Myocyte (in vitro differentiated cells): ENCODE data around the gene FAHD1. TPM values are rescaled to one million over a fixed set of nuclear protein-coding genes. Genes with fewer than 3 reads are reported as not detected.

ENCODE experiments used
- DNase-seq: peaks from one replicate; pipeline ENCODE4 v3.0.0-alpha.2; 2012; ENCODE audit warnings: low read depth
- total RNA-seq: library from RNA; depleted of rRNA; stranded (reverse); fragments of >200 nt; gene quantifications from 2 replicates; pipeline ENCODE4 v1.2.3, GENCODE V29; 2014

Gene FAHD1
- total RNA-seq, 1 donor from 2014 or later, result 48.6 TPM

DNA sequence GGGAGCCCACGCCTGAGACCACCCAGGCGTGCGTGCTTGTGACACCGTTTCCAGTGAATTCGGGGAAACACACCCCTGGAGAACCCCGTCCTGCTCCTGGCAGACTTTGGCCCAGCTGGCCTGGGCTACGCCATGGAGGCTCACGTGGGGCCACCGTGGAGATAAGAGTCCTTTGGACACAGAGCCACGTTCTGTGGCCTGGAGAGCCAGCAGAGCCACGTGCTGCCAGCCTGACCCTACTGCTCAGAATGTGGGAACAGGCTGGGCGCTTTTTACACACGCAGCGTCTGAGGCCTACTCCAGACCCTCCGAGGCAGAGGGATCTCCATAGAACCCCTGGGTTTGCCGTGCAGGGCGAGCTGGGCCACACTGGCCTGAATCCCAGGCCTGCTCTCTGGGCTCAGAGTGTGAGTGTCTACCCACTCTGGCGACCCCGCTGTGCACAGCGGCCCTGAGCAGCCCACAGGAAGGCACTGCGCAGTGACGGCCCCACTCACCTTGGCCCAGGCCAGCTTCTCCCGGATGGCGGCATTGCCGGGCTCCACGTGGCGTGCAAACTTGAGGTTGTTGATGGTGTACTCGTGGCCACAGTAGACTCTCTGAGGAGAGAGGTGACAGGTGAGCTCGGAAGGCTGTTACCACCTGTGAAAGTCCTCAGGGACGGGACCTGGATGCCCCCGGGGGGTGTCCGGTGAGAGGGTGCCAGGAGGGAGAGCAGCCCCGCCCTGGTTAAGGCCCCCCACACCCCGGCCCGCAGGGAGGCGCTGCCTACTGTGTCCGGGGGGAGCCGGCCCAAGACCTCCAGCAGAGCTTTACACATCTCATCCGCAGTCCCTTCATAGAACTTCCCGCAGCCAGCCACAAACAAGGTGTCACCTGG, 10.4 kb upstream of the FAHD1 start:
- DNase-seq, result no peak

DNA sequence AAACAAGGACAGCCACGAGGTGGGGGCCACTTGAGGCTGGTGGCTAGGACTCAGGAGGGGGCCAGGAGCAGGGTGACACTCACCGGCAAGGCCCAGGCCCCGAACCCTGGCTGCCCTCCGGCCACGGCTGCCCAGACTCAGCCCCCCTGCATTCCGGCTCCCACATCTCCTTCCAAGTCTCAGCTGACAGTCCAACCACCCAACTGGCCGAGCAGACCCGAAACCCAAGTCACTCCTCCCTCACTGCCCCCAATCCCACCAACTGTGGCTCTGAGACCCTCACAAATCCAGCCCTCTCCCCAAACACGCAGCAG, 9.8 kb upstream of the FAHD1 start:
- DNase-seq, result no peak

DNA sequence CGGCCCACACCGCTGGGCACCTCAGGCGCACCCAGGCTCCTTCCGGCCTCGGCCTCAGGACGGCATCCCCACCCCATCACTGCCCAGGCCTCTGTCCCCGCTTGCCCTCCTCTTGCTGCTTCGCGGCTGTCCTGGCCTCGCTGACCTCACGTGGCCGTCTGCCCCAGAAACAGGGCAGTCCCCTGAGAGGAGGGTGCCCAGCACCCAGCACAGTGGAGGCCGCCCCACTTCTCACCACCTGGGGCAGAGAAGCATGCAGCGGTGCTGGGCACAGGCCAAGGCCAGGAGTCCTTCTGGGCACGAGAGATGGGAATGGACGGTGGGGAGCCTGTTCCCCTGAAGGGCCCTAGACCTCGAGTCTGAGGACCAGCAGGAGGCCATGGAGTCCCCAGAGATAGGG, 9.3 kb upstream of the FAHD1 start:
- no peak for DNase-seq

DNA sequence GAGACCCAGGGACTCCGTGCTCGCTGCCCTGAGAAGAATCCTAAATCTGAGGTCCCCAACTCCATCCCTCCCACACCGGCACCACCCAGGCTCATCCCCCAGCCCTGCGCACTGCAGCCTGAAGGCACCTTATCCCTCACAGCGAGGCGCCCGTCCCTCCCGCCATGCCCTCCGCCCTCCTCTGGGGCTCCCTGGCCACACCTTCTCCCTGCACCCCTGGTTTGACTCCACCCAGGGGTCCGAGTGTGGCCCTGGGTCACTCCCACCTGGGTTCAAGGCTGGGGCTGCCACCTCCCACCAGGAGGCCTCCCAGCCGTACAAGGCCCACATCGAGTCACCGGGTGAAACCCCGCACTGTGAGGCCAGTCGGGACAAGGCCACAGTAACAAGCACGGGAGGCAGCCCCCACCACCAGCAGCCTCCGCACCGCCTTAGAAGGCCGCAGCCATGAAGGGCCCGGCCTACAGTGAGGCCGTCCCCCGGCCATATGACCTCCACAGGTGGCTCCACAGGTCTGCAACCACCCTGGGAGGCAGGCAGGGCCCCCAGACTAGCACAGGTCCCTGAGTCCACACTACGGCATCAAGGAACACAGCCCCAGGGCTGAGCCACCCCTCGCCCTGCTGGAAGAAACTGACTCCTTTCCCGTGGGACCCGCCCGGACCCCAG, 8.7 kb upstream of the FAHD1 start:
- no peak for DNase-seq

DNA sequence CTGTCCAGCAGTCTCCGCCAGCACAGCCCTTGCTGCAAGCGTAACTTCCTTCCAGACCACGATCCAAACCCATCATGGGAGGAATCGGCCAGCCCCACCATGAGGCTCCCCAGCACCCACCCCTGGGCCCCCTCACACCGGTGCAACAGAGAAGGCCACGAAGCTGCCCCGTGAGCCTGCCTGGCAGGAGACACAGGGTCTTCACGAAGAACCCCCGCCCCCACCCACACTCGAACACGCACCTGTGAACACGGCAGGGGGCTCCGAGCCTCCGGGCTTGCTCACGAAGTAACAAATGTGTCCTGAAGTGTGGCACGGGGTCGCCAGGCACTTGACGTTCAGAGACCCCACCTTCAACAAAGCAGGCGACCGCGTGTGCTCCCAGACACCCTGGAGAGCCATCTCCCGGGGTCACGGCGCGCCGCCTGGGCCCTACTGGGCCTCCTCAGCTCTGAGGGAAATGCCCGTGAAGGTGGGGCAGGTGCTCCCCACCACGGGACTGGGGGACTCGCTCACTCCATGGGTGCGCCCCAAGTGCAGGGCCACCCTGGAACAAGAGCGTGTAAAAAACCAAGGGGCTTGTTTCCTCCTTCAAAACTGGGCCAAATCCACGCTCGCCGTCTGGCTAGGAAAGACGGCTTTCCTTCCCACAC, 8.0 kb upstream of the FAHD1 start:
- no peak for DNase-seq

DNA sequence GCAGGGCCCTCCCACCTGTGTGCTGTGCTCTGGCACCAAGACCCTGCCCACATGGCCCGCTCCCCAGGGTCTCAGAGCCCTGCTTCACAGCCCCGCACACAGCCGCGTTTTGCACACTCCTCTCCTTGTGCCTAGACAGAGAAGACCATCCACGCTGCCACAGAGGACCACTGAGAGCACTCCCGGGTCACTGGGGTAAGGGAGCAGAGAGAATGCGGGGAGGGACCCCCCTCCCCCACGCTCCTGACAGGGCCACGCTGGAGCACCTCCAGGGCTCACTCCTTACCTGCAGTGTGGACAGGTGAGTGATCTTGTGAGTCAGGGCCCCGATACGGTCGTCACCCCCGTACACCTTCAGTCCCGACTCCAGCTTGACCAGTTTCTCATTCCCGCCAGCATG, 7.4 kb upstream of the FAHD1 start:
- no peak for DNase-seq

DNA sequence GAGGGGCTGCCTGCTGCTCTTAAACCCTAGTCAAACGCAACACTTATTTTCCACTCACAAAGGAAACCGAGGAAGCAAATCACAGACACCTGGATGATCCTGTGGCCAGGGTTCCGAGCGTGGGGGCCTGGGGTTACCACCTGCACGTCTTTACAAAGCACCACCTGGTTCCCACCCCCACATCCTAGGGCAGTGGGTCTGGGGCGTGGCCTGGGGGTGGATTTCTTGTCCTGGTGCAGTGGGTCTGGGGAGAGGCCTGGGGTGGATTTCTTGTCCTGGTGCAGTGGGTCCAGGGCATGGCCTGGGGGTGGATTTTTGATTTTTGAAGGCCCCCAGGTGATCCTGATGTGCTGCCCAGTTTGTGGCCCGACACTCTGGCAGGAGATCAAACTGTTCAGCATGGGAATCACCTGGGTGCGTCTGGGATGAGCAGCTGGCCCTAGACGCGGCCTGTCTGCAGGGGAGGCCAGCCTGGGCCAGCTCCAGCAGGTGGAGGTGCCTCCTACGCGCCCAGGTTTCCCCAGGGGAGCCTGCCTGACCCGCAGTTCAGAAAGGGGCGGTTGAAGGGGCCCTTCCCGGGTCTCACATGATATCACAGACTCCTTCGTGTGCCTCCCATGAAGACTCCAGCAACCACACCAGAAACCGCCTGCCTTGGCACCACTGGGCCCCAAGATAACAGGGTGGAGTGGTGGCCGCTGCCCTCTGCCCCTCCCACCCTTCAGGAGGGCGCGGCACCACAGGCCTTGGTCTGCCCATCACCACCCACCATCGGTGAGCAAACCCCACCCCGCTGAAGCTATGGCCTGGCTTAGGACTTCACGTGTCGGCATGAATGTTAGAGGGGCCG, 6.7 kb upstream of the FAHD1 start:
- DNase-seq, result no peak

DNA sequence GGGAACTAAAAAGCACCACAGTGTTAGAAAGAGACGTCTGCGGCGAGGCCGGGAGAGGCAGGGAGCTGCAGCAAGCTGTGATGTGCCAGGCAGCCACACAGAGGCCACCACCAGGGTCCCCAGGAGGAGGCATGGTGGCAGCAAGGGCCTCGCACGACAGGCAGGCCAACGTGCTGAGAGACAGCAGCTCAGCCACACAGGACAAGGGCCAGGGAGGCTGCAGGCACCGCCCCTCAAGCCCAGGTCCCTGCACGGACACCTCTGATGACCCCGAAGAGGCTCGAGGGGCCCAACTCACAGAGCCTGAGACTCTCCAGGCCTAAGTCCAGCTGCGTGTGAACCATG, 6.1 kb upstream of the FAHD1 start:
- no peak for DNase-seq

DNA sequence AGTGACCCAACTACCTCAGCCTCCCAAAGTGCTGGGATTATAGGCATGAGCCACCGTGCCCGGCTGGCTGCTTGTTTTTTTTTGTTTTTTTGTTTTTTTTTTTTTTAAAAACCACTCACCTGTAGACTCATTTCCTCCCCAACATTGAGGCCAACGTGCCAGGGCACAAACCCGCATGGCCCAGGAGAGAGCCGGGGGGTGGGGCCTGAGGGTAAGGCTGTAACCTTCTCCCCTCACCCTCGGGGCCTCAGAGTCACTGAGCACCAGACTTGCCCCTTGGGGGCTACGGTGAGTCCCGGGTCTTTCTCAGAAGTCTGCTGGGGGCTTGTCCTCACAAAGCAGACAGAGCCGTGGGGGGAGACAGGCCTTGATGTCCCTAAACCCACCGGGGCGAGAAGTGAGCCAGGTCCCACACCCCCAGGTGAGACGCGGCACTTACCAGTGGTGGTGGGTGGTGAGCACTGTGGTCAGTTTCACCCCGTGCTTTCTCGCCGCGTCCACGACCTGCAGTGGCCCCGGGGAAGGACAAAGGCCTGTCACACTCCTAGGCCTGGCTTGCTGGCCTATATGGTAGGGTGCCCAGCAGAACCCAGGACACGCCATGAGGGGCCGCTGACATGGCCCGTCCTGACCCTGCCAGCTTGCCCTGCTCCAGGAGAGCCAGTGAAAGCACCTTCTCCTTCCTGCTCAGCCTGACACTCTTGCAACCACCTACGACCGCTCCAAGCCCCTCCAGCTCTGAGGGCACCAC, 5.0 kb upstream of the FAHD1 start:
- DNase-seq, result no peak

DNA sequence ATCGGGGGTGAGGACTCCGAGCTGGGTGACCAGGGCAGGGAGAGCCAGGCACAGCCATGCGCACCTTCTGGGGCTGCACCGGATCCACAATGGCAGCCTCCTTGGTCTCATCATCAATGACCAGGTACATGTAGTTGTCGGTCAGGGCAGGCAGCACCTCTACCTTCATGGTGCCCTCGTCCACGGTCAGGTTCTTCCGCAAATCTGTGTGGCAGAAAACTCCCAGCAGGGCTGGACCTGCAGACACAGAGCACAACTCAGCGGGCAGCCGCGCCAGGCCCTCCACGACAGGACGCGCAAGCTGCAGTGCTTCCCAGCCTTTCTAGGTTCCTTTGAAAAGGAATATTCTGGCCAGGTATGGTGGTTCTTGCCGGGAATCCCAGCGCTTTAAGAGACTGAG, 4.2 kb upstream of the FAHD1 start:
- DNase-seq, result no peak

DNA sequence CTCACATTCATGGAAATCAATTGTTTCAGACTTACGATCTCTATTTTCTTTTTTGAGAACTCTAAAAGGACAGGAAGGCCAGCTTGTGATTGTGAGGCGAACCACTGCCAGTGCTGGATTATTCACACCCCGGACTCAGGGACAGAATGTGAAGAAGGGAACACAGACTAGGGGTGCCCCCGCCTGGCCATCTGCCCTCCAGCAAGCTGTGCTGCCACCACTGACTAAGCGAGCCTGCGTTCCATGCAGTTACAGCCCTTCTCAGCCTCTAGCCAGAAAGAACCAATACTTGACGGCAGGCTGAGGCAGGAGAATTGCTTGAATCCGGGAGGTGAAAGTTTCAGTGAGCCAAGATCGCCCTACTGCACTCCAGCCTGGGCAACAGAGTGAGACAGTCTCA, 3.2 kb upstream of the FAHD1 start:
- DNase-seq, result peak; percentile 59

DNA sequence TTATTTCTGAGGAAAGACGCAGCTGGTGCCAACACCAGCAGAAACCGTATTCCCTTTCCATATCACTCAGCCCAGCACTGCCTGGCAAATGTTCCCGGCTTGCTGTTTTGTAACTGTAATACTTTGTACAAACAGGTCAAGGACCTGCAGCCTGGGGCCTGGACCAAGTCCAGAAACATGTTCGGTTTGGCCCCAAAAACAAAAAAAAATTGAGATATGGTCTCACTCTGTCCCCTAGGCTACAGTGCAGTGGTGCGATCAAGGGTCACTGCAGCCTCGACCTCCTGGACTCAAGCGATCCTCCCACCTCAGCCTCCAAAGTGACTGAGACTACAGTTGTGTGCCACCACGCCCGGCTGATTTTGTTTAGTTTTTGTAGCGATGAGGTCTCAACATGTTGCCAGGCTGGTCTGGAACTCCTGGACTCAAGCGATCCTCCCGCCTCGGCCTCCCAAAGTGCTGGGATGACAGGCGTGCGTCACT, 1.6 kb upstream of the FAHD1 start:
- DNase-seq, result no peak

DNA sequence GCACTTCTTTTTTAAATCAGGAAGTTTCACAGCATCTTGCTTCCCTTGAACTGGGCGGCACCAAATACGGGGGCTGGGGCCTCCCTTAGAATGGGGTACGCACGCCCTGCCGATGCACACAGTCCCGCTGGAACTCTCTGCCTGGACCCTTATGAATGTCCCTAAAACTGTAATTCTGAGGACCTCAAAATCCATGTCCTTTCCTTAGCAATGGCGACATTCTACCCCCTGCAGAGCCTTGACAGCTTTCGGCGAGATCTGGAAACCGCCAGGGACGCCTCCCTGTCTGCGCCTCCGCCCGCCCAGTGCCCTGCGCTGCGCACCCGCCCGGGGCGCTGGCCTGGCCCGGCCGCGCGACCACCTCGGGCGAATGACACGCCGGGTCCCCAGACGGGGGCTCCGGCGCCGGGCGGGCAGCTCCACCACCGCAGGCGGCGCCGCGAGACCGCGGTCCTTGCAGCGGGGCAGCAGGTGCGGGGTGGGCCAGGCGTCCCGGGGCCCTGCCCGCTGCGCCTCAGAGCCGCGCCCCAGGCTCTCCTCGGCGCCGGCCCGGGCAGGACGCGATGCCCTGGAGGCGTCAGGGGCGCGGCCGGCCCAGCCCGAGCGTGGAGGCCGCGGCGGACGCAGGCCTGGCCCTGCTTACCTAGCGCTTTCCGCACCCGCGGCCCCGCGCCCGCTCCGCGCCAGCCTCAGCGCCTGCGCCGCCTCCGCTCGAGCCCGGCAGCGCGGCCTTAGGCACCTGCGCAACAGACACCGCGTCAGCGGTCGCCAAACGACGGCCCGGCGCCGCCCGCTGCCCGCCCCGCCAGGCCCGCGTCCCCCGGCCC, 929 bp upstream of the FAHD1 start:
- DNase-seq, result peak; percentile 52

DNA sequence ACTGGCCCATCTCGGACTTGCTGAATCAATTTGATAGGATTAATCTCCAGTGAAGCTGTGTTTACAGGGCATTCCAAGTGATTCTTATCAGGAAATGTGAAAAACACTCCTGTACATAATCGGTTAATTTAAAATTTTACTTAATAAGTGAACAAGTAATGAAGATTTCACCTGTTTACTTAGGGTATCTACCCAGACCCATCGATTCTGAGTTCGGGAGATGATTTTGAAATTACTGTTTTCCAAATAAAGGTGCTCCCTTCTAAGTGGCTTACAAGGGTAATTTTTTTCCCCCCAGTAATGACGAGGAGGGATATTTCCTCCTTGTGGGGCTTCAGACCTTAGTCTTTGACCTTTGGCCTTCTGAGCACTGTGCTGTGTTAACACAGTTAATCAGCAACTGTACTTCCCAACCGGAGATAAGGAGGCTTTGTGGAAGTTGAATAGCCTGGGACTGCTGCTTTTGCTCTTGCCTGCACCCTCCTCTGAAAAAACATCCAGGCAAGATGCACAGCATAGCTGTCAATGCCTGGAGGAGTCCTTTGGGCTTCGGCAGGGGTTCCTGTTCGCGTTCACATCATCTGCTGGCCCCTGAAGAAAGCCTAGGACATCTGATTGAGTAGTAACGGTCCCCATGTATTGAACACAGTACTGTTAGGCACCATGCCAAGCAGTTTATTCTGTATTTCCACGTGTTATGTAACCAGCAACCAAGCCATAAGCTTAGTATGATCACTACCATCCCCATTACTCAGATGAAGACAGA, 1.8 kb downstream of the FAHD1 start:
- no peak for DNase-seq

DNA sequence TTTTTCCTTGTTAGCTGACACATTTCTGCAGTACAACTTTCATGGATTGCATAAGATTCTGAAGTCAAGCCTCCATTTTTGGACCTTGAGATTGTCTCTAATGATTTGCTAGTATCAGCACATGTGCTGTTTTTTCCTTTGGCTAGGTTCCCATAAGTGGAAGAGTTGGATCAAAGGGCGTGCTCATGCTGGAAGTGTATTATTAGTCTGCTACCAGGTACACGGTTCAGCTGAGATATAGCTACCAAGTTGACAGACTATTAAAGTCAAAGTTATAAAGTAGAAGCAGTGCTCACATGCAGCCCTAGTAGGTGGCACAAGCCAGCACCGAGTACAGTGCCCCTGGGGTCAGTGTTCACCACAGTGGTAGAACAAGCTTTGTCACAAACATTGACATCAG, 3.2 kb downstream of the FAHD1 start:
- no peak for DNase-seq

DNA sequence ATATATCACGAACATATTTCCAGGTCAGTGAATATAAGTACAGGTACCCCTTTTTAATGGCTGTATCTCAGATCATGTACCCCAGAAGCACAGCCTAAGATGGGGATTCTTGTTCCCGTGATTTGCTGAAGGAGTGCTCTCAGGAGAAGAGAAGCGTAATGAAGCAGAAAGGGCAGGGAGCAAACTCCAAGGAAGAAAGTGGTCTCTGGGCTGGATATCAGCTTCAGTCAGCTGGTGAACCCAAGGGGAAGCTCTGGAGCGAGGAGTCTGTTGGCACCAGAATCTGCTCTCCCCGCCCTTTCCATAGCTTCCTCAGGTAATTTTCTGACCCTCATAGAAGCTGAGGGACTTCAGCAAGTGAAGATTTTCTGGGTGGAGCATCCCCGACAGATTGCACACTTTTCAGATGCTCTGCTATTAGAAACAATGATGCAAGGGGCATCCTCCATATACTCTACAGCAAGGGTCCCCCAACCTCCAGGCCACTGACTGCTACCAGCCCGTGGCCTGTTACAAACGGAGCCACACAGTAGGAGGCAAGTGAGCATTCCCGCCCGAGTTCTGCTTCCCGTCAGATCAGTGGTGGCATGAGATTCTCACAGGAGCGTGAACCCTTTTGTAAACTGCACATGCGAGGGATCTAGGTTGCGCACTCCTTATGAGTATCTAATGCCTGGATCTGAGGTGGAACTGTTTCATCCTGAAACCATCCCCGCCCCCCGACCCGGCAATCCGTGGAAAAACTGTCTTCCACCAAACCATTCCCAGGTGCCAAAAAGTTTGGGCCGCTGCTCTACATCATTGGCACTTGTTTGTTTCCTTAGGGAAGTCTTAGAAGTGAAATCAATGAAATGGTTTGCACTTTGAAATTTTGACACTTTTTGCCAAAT, 4.4 kb downstream of the FAHD1 start:
- DNase-seq, result no peak

DNA sequence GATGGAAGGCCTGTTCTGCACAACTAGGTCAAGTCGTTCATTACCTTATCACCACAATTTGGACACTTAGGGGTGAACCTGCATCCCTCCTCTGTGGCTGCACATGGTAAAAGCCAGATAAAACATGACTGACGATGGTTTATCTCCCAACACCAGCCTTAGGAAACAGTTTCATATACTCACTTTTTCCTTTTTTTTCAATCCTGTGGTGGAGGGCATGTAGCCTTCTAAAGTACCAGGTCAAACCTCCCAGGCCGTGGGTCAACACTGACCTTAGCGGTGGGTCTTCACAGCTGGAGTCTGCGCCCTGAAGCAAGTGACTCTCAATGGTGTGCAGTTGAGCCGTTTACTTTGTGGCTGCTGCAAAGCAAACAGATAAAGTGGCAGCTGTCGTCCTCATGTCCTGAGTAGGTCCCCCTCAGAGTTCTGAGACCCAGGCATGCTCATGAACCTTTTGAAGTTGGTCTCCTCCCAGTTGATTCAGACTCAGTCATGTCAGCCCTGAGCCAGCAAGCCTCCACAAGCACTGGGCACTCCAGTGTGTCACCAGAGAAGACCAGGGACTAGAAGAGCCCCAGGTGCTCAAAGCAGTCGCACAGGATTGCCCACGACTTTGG, 5.9 kb downstream of the FAHD1 start:
- no peak for DNase-seq

DNA sequence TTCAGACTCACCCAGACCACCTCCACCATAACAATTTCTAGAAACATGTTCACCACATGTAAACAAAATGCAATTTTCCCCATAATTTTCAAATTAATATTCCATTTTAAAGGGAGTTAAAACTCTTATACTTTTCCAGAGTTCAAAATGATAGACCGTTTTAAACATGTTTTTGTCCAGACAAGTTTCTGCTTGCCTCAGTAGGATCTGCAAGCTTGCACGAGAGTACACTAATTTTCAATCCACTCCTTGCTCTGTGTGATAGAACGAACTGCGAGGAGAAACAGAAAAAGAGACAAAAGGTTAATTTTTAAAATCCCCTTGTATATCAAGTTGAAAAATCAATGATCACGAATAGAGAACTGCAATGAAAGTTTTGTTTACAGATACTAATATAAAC, 7.1 kb downstream of the FAHD1 start:
- DNase-seq, result no peak
